Omental fat pad (tissue), 4 donors: ENCODE measurements around the gene HDGFL2. TPM values are rescaled to one million over a fixed set of nuclear protein-coding genes. Genes with fewer than 3 reads are reported as not detected.

Experiments
- ATAC-seq: fragments of 150-250 bp; one replicate; pipeline ENCODE4 v1.9.1; 2016; ENCODE audit warnings: mild to moderate bottlenecking, moderate library complexity; ENCODE audit not compliant: low FRiP score
- DNase-seq: peaks from one replicate; pipeline ENCODE4 v3.0.0-alpha.2; 2019; ENCODE audit warnings: low spot score
- CTCF ChIP-seq, 3 donors: fragments of 450-650 bp; IDR thresholded peaks; one replicate each; pipeline ENCODE4 v1.5.1; 2016 to 2017; ENCODE audit warnings: antibody characterized with exemption in 3 of 3, mild to moderate bottlenecking in 3 of 3, moderate library complexity in 2 of 3
- total RNA-seq, 4 donors: library from RNA; depleted of rRNA; stranded (reverse); fragments of >200 nt; gene quantifications; one replicate each; pipeline ENCODE4 v1.1.0, GENCODE V29; 2016

Gene HDGFL2
- total RNA-seq, 4 donors from 2014 or later = 17.3 to 40.8 (median 25.2) TPM

DNA sequence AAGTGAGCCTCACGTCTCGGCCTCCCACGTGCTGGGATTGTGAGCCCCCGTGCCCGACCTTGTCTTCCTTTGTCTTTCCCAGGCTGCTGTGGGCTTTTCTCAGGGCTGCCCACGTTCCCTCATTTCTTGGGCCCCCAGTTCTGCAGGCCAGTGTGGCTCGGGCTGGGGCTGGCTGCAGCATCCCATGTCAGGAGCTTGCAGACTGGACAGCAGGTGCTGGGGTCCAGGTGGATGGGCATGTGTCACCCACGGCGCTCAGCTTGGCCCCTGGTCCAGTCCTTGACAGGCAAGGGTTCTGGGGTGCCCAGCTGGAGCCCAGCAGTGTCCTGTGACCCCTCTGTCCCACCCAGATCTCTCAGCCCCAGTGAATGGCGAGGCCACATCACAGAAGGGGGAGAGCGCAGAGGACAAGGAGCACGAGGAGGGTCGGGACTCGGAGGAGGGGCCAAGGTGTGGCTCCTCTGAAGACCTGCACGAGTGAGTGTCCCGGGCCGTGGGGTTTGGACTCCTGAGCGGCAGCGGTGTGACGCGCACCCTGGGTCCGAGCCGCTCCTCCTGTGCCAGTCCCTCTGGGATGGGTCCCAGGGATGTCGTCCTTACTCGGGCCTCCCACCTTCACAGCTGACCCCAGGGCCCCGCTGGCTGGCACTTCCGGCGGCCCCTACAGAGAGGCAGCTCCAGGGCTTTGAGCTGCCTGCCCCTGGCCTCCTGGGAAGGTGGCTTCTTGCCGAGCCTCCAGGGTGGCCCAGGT, 28.9 kb downstream of the HDGFL2 start:
- ATAC-seq (no peak), DNase-seq (no peak)
- TF ChIP-seq CTCF (IDR thresholded peaks at IDR 0.05) = no peak

GRCh38 chr19:4501691-4502090, 29.6 kb downstream of the HDGFL2 start:
- TF ChIP-seq CTCF (IDR thresholded peaks at IDR 0.05) = no peak
- ATAC-seq (no peak), DNase-seq (no peak)

DNA sequence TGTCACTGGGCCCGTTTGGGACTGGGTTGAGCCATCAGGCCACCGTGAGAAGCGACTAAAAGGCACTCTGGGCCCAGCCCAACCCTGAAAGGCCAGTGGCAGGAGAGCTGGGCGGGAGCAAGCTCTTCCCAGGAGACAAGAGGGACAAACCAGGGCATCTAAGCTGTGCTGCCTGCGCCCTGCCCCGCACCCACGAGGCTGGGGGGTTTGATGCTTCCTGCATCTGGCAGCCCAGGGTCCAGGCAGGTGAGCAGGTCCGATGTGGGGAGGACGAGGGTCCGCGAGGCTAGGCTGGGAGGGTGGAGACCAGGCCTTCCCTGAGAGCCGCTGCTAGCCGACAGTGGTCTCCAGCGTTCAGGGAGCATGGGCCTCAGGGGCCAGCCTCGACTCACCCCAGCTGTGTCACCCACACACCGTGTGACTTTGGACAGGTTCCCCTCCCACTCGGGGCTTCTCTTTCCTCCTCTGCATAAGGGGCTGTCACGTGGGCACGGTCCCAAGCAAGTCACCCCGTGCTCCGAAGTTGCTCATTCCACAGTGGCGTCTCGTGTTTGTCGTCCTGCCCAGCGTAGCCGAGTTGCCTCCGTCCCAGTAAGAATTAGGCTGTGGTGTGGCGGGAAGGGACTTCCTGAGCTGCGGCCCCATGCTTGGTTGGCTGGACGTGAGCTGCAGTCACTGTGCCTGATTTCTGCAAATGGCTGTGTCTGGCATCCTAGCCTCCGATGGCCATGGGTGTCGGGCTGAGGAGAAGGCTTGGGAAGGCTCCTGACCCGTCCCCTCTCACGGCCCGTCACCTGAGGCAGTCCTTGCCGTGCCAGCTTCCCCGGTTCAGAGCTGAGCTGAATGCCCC, 30.4 kb downstream of the HDGFL2 start:
- ATAC-seq (no peak), DNase-seq (no peak)
- no peak for TF ChIP-seq CTCF (IDR thresholded peaks at IDR 0.05)

GRCh38 chr19:4503132-4503824, 31.2 kb downstream of the HDGFL2 start:
- ATAC-seq (no peak), DNase-seq (no peak)
- TF ChIP-seq CTCF (IDR thresholded peaks at IDR 0.05) = no peak

DNA sequence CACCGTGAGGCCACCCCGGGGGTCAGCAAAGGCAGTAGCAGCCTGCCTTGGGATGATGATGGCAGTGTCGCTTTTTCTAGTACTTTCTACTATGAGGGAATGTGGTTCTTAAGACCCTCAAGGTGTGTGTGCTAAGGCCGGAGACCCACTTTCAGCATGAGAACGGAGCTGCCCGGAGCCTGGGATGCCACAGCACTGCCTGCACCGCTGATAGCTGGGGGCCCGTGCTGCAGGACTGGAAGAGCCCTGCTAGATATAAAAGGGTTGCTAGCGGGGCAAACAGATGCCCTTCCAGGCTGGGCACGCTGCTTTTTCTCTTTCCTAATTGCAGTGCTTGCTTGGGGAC, 31.7 kb downstream of the HDGFL2 start:
- DNase-seq = no peak
- no peak for ATAC-seq
- TF ChIP-seq CTCF (IDR thresholded peaks at IDR 0.05) = no peak

DNA sequence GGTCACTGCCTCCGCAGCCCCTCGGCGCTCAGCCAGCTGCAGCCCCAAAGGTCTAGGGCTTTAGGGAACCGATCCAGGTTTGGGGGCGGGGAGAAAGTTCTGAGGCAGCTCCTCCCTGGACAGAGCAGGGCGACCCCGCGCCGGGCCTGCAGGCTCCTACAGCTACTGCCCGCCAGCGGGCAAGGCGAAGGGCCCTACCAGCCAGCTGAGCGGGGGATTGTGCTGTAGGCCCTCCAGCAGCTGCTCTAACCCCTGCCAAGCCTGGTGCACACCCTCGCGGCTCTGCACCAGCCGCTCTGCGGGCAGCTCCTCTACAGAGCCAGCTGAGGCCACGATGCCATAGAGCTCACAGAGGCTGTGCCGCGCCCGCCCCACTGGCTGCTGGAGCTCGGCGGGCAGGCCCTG, 32.2 kb downstream of the HDGFL2 start:
- no peak for TF ChIP-seq CTCF (IDR thresholded peaks at IDR 0.05)
- ATAC-seq (no peak), DNase-seq (no peak)
